ENCODE measurements around the gene RAMAC. TPM values are rescaled to one million over a fixed set of nuclear protein-coding genes. Genes with fewer than 3 reads are reported as not detected.

The RAMAC gene
- polyA plus RNA-seq, 2 of the 4 experiments (the other 2 are of a cell fraction): 38.9 to 68.1 TPM

DNA sequence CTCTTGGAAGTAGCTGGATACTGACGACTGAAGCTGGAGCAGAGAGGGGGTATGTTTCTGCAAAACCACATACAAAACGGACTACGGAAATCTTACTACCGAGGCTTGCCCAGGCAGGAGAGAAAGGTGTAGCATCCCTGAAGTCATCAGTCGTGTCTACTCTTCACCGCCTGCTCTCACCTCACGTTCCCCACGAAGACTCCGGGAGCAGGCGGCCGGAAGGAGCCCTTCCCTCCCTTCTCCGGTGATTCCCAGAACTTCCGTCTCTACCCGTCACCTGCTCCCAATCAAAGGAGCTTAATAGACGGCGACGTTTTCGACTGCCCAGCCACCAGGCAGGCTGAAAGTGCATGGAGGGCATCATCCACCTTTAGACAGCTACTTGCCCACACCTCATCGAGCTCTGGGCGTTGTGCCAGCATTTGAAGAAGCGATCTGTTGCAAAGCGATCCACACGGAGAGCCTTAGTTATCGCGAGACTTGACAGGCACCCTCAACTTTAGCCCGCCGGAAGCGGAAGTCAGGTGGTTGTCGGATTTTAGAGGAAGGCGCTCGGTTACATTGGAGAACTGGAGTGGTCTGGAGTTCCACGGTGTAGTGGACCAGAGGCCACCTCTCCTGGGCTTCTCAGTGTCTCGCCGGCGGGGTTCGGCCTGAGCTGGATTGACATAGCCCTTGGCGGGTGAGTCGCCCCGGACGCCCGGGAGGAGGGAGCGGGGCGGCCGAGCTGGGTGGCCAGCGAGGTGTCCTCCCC lies at the start of gene RAMAC (continued):
- TF ChIP-seq, protein P1, sequence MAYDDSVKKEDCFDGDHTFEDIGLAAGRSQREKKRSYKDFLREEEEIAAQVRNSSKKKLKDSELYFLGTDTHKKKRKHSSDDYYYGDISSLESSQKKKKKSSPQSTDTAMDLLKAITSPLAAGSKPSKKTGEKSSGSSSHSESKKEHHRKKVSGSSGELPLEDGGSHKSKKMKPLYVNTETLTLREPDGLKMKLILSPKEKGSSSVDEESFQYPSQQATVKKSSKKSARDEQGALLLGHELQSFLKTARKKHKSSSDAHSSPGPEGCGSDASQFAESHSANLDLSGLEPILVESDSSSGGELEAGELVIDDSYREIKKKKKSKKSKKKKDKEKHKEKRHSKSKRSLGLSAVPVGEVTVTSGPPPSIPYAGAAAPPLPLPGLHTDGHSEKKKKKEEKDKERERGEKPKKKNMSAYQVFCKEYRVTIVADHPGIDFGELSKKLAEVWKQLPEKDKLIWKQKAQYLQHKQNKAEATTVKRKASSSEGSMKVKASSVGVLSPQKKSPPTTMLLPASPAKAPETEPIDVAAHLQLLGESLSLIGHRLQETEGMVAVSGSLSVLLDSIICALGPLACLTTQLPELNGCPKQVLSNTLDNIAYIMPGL (CRISPR knock-in tag; IDR thresholded peaks at IDR 0.05; ENCODE audit: borderline replicate concordance): peak; percentile 82; the same call in 1 of the 2 replicates
- TF ChIP-seq NPAS2 (CRISPR knock-in tag; IDR thresholded peaks at IDR 0.05; ENCODE audit: borderline replicate concordance) (peak; percentile 65; the same call in 1 of the 2 replicates), POLR2AphosphoS2 (conservative IDR thresholded peaks at IDR 0.05; ENCODE audit: low read length) (no peak)
- TF ChIP-seq, protein P2, sequence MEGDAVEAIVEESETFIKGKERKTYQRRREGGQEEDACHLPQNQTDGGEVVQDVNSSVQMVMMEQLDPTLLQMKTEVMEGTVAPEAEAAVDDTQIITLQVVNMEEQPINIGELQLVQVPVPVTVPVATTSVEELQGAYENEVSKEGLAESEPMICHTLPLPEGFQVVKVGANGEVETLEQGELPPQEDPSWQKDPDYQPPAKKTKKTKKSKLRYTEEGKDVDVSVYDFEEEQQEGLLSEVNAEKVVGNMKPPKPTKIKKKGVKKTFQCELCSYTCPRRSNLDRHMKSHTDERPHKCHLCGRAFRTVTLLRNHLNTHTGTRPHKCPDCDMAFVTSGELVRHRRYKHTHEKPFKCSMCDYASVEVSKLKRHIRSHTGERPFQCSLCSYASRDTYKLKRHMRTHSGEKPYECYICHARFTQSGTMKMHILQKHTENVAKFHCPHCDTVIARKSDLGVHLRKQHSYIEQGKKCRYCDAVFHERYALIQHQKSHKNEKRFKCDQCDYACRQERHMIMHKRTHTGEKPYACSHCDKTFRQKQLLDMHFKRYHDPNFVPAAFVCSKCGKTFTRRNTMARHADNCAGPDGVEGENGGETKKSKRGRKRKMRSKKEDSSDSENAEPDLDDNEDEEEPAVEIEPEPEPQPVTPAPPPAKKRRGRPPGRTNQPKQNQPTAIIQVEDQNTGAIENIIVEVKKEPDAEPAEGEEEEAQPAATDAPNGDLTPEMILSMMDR (IDR thresholded peaks at IDR 0.05): no peak

DNA sequence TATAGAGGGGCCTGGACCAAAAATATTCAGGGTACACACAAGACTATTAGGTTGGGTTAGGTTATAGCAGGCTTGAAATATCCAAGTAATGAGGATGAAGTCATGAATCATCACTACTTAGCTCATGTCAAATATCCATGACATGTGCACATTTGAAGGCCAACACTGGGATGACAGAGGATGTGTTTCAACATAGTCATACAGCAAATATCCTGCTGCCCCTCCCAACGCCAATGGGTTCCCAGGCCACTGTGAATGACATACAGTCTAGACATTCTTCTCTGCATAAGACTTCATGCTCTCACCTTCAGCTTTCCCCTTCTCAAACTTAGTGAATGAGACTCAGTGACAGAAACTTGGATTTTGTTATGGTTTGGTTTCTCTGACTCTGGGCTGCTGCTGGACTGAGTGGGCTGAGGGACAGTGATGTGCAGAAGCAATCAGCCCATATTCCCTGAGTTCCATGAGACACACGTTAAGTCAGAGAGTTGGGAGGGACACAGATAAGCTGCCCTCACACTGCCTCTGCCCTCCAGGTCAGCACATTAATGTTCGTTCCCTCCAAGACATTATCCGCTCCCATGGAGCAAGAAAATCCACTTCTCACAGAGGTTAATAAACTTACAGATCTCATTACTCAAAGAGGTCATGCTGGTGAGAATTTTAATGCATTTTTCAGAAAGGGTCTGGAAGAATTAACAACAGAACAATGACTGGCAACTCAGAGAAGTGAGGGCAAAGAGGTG lies 48.9 kb upstream of the RAMAC start:
- TF ChIP-seq JUNB (IDR thresholded peaks at IDR 0.05) (no peak), CBX2 (IDR thresholded peaks at IDR 0.05; ENCODE audit: borderline replicate concordance, low read depth) (no peak), CBX8 (IDR thresholded peaks at IDR 0.05) (no peak), FOSL2 (IDR thresholded peaks at IDR 0.05) (no peak), FOSL2 (CRISPR knock-in tag; IDR thresholded peaks at IDR 0.05) (peak; percentile 44; the same call in 1 of the 2 replicates), MAFK (IDR thresholded peaks at IDR 0.05; ENCODE audit: partially characterized antibody) (peak; percentile 88)
- TF ChIP-seq, protein P3, sequence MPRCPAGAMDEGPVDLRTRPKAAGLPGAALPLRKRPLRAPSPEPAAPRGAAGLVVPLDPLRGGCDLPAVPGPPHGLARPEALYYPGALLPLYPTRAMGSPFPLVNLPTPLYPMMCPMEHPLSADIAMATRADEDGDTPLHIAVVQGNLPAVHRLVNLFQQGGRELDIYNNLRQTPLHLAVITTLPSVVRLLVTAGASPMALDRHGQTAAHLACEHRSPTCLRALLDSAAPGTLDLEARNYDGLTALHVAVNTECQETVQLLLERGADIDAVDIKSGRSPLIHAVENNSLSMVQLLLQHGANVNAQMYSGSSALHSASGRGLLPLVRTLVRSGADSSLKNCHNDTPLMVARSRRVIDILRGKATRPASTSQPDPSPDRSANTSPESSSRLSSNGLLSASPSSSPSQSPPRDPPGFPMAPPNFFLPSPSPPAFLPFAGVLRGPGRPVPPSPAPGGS (IDR thresholded peaks at IDR 0.05): no peak
- TF ChIP-seq, protein P2 (IDR thresholded peaks at IDR 0.05): no peak

DNA sequence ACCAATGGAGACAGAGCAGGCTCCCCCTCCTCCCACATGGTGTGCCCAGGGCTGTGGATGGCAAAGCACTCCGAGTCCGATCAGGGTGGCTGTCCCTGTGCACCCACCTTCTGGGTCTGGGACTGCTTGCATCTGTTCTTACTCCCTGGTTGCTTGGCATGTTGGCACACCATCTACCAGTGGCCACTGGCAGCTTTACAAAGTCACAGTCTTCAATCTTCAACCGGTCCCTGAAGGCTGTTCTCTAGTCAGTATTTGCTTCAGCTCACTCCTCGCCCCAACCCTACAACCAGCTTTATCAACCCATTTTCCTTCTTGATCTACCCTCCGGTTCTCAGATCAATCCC lies 48.3 kb upstream of the RAMAC start:
- FAIRE-seq (no peak), ATAC-seq (no peak; a peak in 1 of 6 replicates), DNase-seq (ENCODE audit: low read depth in 1 of 2, low spot score in 1 of 2) (no peak)
- ChIA-PET POLR2A (interaction anchor here (1.2 kb wide), 1 partner anchor 187 kb away, joined by 5 read pairs; no protein-coding TSS in a partner anchor), CTCF (interaction anchor here (0.6 to 2.1 kb wide), 5 partner anchors 8 to 88 kb away, joined by 3 to 6 read pairs (median 4); no protein-coding TSS in a partner anchor)
- H3K27ac ChIP-seq: no peak overlapping the region
- 80% methylated on average over 5 of the region's 5 CpGs for WGBS (ENCODE audit: missing lambda C conversion rate)
- TF ChIP-seq HEYL (CRISPR knock-in tag; IDR thresholded peaks at IDR 0.05): no peak
- TF ChIP-seq, protein P4, sequence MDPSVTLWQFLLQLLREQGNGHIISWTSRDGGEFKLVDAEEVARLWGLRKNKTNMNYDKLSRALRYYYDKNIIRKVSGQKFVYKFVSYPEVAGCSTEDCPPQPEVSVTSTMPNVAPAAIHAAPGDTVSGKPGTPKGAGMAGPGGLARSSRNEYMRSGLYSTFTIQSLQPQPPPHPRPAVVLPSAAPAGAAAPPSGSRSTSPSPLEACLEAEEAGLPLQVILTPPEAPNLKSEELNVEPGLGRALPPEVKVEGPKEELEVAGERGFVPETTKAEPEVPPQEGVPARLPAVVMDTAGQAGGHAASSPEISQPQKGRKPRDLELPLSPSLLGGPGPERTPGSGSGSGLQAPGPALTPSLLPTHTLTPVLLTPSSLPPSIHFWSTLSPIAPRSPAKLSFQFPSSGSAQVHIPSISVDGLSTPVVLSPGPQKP (IDR thresholded peaks at IDR 0.05; ENCODE audit: low read depth, low read length): no peak
- no peak for TF ChIP-seq SREBF2 (IDR thresholded peaks at IDR 0.05)
- TF ChIP-seq, protein P2 (IDR thresholded peaks at IDR 0.05): no peak
- TF ChIP-seq RFX5 (IDR thresholded peaks at IDR 0.05): no peak
- no peak for TF ChIP-seq ZNF302 (CRISPR knock-in tag; IDR thresholded peaks at IDR 0.05)
- TF ChIP-seq CBX8 (IDR thresholded peaks at IDR 0.05): no peak
- no peak for TF ChIP-seq PHF8 (IDR thresholded peaks at IDR 0.05; ENCODE audit: borderline replicate concordance, low read depth)
- TF ChIP-seq, protein P5, sequence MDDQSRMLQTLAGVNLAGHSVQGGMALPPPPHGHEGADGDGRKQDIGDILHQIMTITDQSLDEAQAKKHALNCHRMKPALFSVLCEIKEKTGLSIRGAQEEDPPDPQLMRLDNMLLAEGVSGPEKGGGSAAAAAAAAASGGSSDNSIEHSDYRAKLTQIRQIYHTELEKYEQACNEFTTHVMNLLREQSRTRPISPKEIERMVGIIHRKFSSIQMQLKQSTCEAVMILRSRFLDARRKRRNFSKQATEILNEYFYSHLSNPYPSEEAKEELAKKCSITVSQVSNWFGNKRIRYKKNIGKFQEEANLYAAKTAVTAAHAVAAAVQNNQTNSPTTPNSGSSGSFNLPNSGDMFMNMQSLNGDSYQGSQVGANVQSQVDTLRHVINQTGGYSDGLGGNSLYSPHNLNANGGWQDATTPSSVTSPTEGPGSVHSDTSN (IDR thresholded peaks at IDR 0.05): no peak
- no peak for TF ChIP-seq HDAC2 (IDR thresholded peaks at IDR 0.05)
- H3K4me1 ChIP-seq: peaks cover 12% of the 10 kb centered on the region
- H3K4me2 ChIP-seq: no peak overlapping the region
- H3K4me3 ChIP-seq: no peak overlapping the region
- H3K9me3 ChIP-seq: no peaks in the 10 kb centered on the region

More for the DNA sequence above, 48.9 kb upstream of the RAMAC start:
- FAIRE-seq: peak; percentile 65
- WGBS (ENCODE audit: missing lambda C conversion rate): 55% methylated on average over 4 of the region's 4 CpGs
- H3K4me1 ChIP-seq: peaks cover 8% of the 10 kb centered on the region; the same call in 2 of the 3 replicates
- H3K27ac ChIP-seq: no peak overlapping the region
- peak; percentile 65 to 68 for ATAC-seq
- H3K4me2 ChIP-seq: no peak overlapping the region
- peak; percentile 57 to 72 for DNase-seq (ENCODE audit: low read depth in 1 of 2, low spot score in 1 of 2)
- CTCF ChIA-PET: interaction anchor here (0.6 to 2.1 kb wide), 6 partner anchors 9 to 87 kb away, joined by 3 to 6 read pairs (median 4); no protein-coding TSS in a partner anchor
- H3K4me3 ChIP-seq: no peak overlapping the region
- POLR2A ChIA-PET: interaction anchor here (0.8 to 1.2 kb wide), 2 partner anchors 49 to 187 kb away, joined by 3 to 5 read pairs; partner anchors contain the start of gene RAMAC
- H3K9me3 ChIP-seq: no peaks in the 10 kb centered on the region

Measured in A549 (cell line).